Endothelial cell (in vitro differentiated cells): Measurements from ENCODE around the gene SSBP3. TPM values are rescaled to one million over a fixed set of nuclear protein-coding genes. Genes with fewer than 3 reads are reported as not detected.

Experiments
- DNase-seq: peaks from one replicate; pipeline ENCODE4 v3.0.0; 2021; ENCODE audit warnings: low spot score
- H3K27ac Mint-ChIP-seq: one replicate; pipeline ENCODE4 v1.8.0; 2021; ENCODE audit warnings: mixed read lengths, inconsistent platforms; ENCODE audit not compliant: unreplicated experiment
- H3K27me3 Mint-ChIP-seq: one replicate; pipeline ENCODE4 v1.8.0; 2021; ENCODE audit warnings: mild to moderate bottlenecking, moderate library complexity, mixed read lengths, inconsistent platforms; ENCODE audit not compliant: unreplicated experiment
- H3K36me3 Mint-ChIP-seq: one replicate; pipeline ENCODE4 v1.8.0; 2021; ENCODE audit warnings: mild to moderate bottlenecking, low read depth, mixed read lengths, inconsistent platforms; ENCODE audit not compliant: unreplicated experiment
- H3K4me1 Mint-ChIP-seq: one replicate; pipeline ENCODE4 v1.8.0; 2021; ENCODE audit warnings: mild to moderate bottlenecking, mixed read lengths, inconsistent platforms; ENCODE audit not compliant: unreplicated experiment
- H3K4me3 Mint-ChIP-seq: one replicate; pipeline ENCODE4 v1.8.0; 2021; ENCODE audit warnings: mild to moderate bottlenecking, mixed read lengths, inconsistent platforms; ENCODE audit not compliant: unreplicated experiment
- H3K9me3 Mint-ChIP-seq: one replicate; pipeline ENCODE4 v1.8.0; 2021; ENCODE audit warnings: mixed read lengths, inconsistent platforms; ENCODE audit not compliant: unreplicated experiment
- total RNA-seq: library from RNA; stranded (reverse); fragmentation: NEBNext Ultra II Directional; extraction: Animal tissue kit (Norgen Biotek cat#: 25700); gene quantifications from one replicate; pipeline ENCODE4 v1.2.1, GENCODE V29; 2021; ENCODE audit not compliant: unreplicated experiment
- TF ChIP-seq, protein P1 (sequence below): fragments of 200-600 bp; sonication (generic); IDR thresholded peaks from one replicate; pipeline ENCODE4 v1.5.0; 2021; ENCODE audit warnings: antibody characterized with exemption; ENCODE audit not compliant: unreplicated experiment

Gene SSBP3
- total RNA-seq, 1 donor from 2014 or later = 142 TPM

DNA sequence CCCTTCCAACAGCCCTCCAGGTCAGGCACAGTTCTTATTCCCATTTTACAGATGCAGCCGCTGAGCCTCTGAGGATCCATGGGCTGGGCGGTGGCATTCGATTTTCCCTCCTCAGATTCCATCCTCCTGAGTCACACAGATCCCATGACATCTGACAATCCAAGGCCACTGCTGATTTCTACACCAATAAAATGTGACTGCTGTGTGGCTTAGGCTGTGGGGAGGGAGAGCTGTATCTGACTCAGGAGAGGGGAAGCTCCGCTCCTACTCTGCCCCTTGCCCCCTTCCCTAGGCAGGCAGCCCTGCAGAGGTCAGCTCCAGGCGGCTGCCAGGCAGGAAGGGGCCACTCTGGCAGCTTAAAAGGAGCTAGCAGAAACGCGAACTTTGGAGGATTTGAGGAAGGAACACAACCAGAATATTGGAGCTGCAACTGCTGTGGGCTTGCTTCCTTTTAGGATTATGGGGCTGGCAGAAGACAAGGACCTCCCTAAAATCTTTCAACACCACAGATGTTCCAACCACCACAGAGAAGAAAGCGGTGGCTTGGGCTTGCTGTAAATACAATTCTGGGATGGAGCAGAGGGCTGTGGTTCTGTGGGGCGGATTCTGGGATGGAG lies 156.3 kb downstream of the SSBP3 start:
- peaks cover 6% of the 10 kb centered on the region for H3K27me3 Mint-ChIP-seq
- no peak overlapping the region for H3K4me3 Mint-ChIP-seq
- no peaks in the 10 kb centered on the region for H3K9me3 Mint-ChIP-seq
- TF ChIP-seq, protein P1, sequence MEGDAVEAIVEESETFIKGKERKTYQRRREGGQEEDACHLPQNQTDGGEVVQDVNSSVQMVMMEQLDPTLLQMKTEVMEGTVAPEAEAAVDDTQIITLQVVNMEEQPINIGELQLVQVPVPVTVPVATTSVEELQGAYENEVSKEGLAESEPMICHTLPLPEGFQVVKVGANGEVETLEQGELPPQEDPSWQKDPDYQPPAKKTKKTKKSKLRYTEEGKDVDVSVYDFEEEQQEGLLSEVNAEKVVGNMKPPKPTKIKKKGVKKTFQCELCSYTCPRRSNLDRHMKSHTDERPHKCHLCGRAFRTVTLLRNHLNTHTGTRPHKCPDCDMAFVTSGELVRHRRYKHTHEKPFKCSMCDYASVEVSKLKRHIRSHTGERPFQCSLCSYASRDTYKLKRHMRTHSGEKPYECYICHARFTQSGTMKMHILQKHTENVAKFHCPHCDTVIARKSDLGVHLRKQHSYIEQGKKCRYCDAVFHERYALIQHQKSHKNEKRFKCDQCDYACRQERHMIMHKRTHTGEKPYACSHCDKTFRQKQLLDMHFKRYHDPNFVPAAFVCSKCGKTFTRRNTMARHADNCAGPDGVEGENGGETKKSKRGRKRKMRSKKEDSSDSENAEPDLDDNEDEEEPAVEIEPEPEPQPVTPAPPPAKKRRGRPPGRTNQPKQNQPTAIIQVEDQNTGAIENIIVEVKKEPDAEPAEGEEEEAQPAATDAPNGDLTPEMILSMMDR = no peak
- H3K27ac Mint-ChIP-seq = peak overlapping the region; percentile 57
- DNase-seq = no peak
- H3K36me3 Mint-ChIP-seq = peaks cover 11% of the 10 kb centered on the region
- peaks cover 16% of the 10 kb centered on the region for H3K4me1 Mint-ChIP-seq

- Mint-ChIP-seq H3K27ac (peak overlapping the region; percentile 28), H3K36me3 (peaks cover 17% of the 10 kb centered on the region), H3K4me3 (no peak overlapping the region), H3K27me3 (peaks cover 6% of the 10 kb centered on the region), H3K4me1 (peaks cover 11% of the 10 kb centered on the region), H3K9me3 (no peaks in the 10 kb centered on the region)
- no peak for DNase-seq
- TF ChIP-seq, protein P1 = no peak
Measured at GRCh38 chr1:54248966-54249365, 157.2 kb downstream of the SSBP3 start.

GRCh38 chr1:54247863-54248515 lies 158.2 kb downstream of the SSBP3 start:
- DNase-seq = no peak
- no peak overlapping the region for H3K4me3 Mint-ChIP-seq
- TF ChIP-seq, protein P1 = no peak
- H3K27me3 Mint-ChIP-seq = peaks cover 10% of the 10 kb centered on the region
- peaks cover 20% of the 10 kb centered on the region for H3K36me3 Mint-ChIP-seq
- peaks cover 4% of the 10 kb centered on the region for H3K4me1 Mint-ChIP-seq
- no peak overlapping the region for H3K27ac Mint-ChIP-seq
- no peaks in the 10 kb centered on the region for H3K9me3 Mint-ChIP-seq

DNA sequence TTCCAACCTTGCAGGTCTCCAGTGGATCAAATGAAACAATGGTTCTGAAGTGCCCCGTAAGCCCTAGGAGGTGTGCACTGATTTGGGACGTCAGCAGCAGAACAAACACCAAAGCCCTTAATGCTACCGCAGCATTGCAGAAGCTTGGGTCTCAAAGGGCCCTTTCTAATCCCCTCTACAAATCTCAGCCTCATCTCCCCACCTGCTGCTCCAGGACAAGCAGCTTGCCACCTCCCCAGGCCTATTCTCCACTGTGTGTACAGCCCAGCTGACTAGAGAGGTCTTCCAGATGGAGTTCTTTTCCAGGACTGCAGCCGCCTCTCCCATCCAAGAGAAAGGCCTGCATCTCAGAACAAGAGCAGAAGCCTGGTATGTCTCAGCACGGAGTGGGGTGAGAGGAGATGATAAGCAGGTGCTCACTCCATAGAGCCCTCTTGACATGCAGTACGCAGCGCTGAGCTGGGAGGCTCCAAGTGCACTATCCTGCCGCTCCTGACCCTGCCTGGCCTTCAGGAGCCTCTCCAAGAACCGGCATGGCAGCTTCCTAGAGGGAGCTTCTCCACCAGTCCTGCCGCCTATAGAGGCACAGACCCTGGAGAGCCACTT lies 160.0 kb downstream of the SSBP3 start:
- Mint-ChIP-seq H3K9me3 (no peaks in the 10 kb centered on the region), H3K4me1 (peaks cover 9% of the 10 kb centered on the region), H3K4me3 (no peak overlapping the region), H3K27ac (peak overlapping the region; percentile 25), H3K27me3 (peaks cover 12% of the 10 kb centered on the region), H3K36me3 (peaks cover 19% of the 10 kb centered on the region)
- TF ChIP-seq, protein P1 = no peak
- DNase-seq = no peak

- Mint-ChIP-seq H3K27me3 (peaks cover 14% of the 10 kb centered on the region), H3K4me3 (no peak overlapping the region), H3K9me3 (no peaks in the 10 kb centered on the region), H3K4me1 (peaks cover 10% of the 10 kb centered on the region), H3K27ac (peak overlapping the region; percentile 25), H3K36me3 (peaks cover 19% of the 10 kb centered on the region)
- TF ChIP-seq, protein P1 = no peak
- DNase-seq = no peak
Measured at GRCh38 chr1:54245501-54245900, 160.7 kb downstream of the SSBP3 start.
